Stimulated activated naive CD4-positive, alpha-beta T cell treated with Interleukin-2 at 50 U/mL for 16 hours (primary cell): ENCODE results near the gene NFS1.
"Not testable (repeated sequence)": the region's sequence is repeated elsewhere in the genome, so short reads cannot be mapped to it uniquely, and the experiment has no call there.

Experiments
- DNase-seq: peaks from one replicate; lab custom pipeline; 2025; lab: John Stamatoyannopoulos, UW

NFS1 gene

GRCh38 chr20:35709259-35709658 lies 10.1 kb upstream of the NFS1 start:
- no peak for DNase-seq

GRCh38 chr20:35708502-35708901 lies 9.3 kb upstream of the NFS1 start:
- DNase-seq = no peak

GRCh38 chr20:35706591-35707529 lies 7.7 kb upstream of the NFS1 start:
- not testable (repeated sequence) for DNase-seq

- DNase-seq = not testable (repeated sequence)
These were observed 6.7 kb upstream of the NFS1 start for GRCh38 chr20:35705894-35706293.

GRCh38 chr20:35704514-35705261 lies 5.5 kb upstream of the NFS1 start:
- no peak for DNase-seq

- DNase-seq = no peak
These were observed 3.9 kb upstream of the NFS1 start for GRCh38 chr20:35702824-35703695.

- DNase-seq = no peak
These were observed 3.1 kb upstream of the NFS1 start for GRCh38 chr20:35702051-35702823.

- DNase-seq = no peak
These were observed 1.5 kb upstream of the NFS1 start for GRCh38 chr20:35700625-35701148.

GRCh38 chr20:35699957-35700624 lies 939 bp upstream of the NFS1 start:
- DNase-seq = no peak

- no peak for DNase-seq
These were observed 640 bp downstream of the NFS1 start for GRCh38 chr20:35698298-35699126.

- DNase-seq = no peak
These were observed 1.4 kb downstream of the NFS1 start for GRCh38 chr20:35697696-35698297.

- DNase-seq = no peak
These were observed 3.2 kb downstream of the NFS1 start for GRCh38 chr20:35695978-35696377.

- DNase-seq = no peak
These were observed 3.9 kb downstream of the NFS1 start for GRCh38 chr20:35695245-35695749.

GRCh38 chr20:35690265-35690664 lies 8.9 kb downstream of the NFS1 start:
- no peak for DNase-seq

GRCh38 chr20:35686872-35687271 lies 12.3 kb downstream of the NFS1 start:
- DNase-seq = not testable (repeated sequence)

- DNase-seq = not testable (repeated sequence)
These were observed 13.8 kb downstream of the NFS1 start for GRCh38 chr20:35685368-35685767.

GRCh38 chr20:35681960-35682359 lies 17.2 kb downstream of the NFS1 start:
- no peak for DNase-seq

GRCh38 chr20:35680452-35681183 lies 18.5 kb downstream of the NFS1 start:
- no peak for DNase-seq
